GM19193 (cell line): ENCODE measurements around the gene GUCY1A1.

ENCODE experiments used
- POLR2A ChIP-seq: IDR thresholded peaks from 4 replicates; pipeline ENCODE4 v1.6.1; 2011; ENCODE audit not compliant: insufficient read depth, insufficient read length; ENCODE audit errors: extremely low read depth

GUCY1A1 gene, protein sequence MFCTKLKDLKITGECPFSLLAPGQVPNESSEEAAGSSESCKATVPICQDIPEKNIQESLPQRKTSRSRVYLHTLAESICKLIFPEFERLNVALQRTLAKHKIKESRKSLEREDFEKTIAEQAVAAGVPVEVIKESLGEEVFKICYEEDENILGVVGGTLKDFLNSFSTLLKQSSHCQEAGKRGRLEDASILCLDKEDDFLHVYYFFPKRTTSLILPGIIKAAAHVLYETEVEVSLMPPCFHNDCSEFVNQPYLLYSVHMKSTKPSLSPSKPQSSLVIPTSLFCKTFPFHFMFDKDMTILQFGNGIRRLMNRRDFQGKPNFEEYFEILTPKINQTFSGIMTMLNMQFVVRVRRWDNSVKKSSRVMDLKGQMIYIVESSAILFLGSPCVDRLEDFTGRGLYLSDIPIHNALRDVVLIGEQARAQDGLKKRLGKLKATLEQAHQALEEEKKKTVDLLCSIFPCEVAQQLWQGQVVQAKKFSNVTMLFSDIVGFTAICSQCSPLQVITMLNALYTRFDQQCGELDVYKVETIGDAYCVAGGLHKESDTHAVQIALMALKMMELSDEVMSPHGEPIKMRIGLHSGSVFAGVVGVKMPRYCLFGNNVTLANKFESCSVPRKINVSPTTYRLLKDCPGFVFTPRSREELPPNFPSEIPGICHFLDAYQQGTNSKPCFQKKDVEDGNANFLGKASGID

DNA sequence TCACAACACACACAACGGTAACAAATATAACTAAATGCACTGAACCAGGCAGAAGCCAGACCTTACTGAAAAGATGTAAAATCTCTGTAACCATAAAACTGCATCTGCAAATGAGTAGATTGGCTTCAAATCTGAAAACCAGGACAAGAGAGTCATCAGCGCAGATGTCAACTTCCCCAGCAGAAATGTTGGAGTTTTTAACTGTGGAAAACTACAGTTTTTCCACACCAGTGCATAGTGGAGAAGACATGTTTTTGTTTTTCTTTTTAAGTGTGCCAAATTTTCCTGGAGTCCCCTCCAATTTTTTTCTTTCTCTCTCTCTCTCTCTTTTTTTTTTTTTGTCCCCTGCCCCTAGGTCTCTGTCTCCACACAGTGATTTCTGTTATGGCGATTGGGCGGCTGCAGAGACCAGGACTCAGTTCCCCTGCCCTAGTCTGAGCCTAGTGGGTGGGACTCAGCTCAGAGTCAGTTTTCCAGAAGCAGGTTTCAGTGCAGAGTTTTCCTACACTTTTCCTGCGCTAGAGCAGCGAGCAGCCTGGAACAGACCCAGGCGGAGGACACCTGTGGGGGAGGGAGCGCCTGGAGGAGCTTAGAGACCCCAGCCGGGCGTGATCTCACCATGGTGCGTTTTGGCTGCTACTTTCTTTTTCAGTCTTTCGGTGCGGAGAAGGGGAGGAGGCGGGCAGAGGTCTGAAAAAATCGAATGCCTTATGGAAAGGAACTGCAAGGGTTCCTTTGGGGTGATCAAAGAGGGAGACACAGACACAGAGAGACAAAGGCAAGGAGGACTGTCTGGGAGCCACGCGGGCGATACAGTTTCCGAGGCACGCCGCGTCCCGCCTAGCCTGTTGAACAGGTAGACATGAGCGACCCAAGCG lies at the start of gene GUCY1A1:
GUCY1A1 (plus strand) TSS at position 505 of the 878 bp plus-strand sequence. CDS start 30,020 bp downstream, outside the sequence.
- TF ChIP-seq POLR2A = no peak

DNA sequence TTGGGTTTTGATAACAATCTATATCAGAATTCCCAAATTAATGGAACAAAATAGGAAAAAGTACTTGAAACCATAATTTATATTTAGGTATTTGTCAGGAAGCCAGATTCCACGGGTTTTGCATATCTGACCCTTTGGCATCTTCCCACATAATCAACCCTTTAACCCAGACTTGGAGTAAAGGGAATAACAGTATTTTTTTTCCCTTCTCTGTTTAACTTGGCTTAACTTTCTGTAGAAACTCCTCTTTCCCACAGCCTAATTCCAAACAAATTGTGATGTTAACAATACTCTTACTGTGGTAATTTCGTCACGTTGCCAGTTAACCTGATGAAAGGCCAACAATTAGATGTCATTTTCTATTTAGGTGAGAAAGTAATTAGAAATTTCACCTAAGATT lies 49.4 kb upstream of the GUCY1A1 start:
- no peak for TF ChIP-seq POLR2A

DNA sequence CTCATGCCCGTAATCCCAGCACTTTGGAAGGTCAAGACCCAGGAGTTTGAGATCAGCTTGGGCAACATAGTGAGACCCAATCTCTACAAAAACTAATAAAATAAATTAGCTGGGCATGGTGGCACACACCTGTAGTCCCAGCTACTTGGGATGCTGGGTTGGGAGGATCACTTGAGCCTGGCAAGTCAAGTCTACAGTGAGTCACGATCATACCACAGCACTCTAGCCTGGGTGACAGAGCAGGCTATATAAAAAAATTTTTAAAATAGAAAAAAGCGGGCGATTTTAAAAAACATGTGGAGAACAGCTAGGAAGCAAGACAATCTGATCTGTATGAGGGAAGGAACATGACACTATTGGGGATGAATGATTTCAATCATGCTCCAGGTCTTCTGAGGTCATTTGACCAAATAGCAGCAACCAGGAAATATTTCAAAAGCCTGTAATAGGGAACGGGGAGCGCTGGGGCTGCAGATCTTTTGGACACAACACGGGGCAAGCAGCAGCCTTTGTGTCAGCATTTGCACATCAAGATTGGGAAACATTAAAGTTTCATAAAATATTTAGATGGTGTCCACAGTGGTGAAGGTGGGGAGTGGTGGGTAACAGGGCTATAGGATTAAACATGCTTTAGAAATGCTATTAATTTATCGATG lies 48.3 kb upstream of the GUCY1A1 start:
- no peak for TF ChIP-seq POLR2A

- no peak for TF ChIP-seq POLR2A
These were observed 46.0 kb upstream of the GUCY1A1 start for GRCh38 chr4:155620637-155621036.

DNA sequence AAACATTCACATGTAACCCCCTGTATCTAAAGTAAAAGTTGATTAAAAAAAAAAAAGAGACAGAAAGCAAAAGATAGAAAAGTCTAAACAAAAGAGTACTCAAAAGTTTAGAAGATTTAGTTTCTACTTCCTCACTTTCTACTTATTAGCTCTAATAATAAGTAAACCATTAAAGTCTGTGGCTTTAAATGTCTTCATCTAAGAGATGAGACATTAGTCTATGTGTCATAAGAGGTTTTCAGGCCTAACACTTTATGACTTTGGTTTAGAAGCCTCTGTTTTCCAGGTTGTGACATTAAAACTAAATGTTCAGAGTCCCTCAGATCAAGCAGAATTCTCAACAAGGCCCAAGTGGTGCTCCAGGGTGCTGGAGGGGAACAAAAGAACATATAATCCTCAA lies 42.2 kb upstream of the GUCY1A1 start:
- TF ChIP-seq POLR2A = no peak

DNA sequence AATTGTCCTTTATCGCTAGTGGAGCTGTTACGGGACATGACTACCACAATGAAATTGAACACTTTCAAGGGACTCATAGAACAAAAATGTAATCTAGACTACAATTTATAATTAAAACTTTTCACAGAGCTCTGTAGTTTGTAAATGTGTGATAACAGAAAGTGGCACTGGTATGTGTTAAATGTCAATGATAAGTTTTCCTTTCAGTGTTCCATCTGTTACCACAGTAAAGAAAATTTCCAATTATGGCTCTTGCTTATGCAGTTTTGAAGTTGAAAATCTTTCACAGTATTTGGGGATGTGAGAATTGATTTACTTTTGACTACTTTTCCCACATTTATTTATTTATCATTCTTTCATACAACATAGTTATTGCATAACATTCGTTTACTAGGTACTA lies 40.1 kb upstream of the GUCY1A1 start:
- no peak for TF ChIP-seq POLR2A

DNA sequence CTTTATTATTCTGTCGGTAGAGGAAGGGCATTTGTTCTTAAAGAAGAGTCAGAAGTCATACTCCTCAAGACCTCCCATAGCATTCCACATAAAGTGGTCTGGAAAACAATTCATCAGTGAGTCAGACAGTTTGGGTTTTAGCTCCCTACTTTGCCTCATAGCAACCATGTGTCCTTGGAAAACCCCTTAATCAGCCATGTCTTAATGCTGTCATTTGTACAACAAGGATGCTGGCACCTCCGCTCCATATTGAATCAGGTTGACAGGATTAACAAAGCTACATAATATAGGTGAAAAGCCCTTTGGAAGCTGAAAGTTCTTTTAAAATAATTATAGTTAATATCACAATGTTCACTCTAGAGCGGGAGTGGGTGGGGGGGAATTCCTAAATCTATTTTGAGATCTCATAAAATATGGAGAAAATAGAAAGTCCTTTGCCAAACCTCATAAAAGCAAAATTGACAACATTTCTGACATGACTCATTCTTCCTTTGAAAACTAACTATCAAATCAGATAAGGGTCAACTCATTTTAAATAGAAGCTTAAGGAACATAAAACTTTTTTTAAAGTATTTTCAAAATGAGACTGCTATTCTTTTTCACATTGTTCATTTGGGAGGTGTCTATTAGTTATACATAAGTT lies 37.3 kb upstream of the GUCY1A1 start:
- no peak for TF ChIP-seq POLR2A

- no peak for TF ChIP-seq POLR2A
These were observed 36.7 kb upstream of the GUCY1A1 start for GRCh38 chr4:155629956-155630355.

- TF ChIP-seq POLR2A = no peak
These were observed 34.3 kb upstream of the GUCY1A1 start for GRCh38 chr4:155632310-155632840.

GRCh38 chr4:155638195-155638965 lies 28.3 kb upstream of the GUCY1A1 start:
- TF ChIP-seq POLR2A = no peak

DNA sequence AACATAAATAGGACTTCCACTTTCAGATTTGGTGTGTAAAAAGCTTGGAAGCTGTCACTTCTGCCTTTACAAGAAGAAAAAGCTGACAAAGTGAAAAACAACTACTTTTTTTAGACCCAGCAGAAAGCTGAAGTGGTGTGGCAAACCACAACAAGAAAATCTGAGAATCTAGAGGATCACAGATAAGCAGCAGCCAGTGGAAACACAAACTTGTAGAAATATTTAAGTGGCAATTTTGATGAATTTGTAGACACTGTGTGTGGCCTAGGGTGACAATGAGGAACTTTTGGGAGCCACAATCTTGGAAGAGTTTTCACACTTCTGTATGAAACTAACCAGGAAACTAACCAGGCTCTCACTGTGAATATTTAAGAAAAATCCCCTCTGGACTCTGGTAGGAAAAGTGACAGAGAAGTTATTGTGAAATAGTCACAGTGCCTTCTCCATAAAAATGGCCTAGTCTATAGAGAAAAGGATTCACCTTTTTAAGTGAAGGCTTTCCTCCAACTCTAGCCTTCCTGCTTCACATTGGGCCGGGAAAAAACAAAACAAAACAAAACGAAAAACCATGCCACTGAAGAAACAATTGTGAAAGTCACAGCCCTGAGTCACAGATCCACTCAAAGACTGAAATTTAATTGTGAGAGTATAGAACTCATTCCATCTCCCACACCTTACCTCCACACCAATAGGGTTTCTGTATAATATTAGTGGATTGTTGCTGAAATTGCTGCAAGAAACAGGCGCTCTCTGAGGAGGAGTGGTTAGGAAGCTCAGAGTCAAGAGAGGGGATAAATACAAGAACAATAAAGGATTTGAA lies 26.7 kb upstream of the GUCY1A1 start:
- no peak for TF ChIP-seq POLR2A

GRCh38 chr4:155640751-155641150 lies 25.9 kb upstream of the GUCY1A1 start:
- TF ChIP-seq POLR2A = no peak
